Measurements from ENCODE around the gene TMEM208.

DNA sequence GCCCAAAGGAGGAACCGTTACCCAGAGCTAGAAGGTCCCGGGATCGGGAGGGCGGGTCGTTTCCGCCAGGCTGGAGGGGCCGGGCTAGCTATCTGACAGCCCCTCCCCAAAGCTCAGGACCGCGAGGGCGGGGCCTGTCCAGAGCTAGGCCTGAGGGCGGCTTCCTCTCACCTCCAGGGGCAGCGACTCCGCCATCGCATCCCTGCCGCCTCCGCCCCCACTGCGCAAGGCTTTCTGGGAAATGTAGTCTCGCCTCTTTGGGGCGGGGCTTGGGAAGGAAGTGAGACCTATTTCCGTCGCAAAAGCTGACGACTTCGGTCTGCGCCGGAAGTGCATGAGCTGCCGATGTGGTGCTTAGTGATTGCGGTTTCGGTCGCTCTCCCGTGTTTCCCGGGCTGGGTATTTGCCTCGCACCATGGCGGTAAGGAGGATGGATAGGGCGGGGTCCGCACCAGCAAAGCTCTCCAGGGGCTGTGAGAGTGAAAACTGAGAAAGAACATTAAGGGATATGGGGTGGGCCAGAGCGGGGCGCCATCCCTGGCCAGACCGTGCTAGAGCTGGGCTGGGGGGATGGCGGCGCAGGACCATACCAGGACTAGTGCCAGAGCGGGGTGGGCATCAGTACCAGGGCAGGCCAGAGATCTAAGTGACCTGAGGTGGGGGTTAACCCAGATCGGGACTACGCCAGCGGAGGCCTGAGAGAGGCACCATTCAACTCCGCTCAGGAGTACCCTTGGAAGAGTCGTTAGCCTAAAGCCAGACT, at the start of gene TMEM208:
- TF ChIP-seq, protein P1, sequence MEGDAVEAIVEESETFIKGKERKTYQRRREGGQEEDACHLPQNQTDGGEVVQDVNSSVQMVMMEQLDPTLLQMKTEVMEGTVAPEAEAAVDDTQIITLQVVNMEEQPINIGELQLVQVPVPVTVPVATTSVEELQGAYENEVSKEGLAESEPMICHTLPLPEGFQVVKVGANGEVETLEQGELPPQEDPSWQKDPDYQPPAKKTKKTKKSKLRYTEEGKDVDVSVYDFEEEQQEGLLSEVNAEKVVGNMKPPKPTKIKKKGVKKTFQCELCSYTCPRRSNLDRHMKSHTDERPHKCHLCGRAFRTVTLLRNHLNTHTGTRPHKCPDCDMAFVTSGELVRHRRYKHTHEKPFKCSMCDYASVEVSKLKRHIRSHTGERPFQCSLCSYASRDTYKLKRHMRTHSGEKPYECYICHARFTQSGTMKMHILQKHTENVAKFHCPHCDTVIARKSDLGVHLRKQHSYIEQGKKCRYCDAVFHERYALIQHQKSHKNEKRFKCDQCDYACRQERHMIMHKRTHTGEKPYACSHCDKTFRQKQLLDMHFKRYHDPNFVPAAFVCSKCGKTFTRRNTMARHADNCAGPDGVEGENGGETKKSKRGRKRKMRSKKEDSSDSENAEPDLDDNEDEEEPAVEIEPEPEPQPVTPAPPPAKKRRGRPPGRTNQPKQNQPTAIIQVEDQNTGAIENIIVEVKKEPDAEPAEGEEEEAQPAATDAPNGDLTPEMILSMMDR (IDR thresholded peaks at IDR 0.05), result peak in 4 of 6 experiments; percentile 7 to 41 (median 24)
- TF ChIP-seq POLR2A (IDR thresholded peaks at IDR 0.05), result peak; percentile 66 to 67

Measured in Peyer's patch (tissue), 4 donors.